ENCODE results near the gene TRAF3IP1.

The TRAF3IP1 gene

DNA sequence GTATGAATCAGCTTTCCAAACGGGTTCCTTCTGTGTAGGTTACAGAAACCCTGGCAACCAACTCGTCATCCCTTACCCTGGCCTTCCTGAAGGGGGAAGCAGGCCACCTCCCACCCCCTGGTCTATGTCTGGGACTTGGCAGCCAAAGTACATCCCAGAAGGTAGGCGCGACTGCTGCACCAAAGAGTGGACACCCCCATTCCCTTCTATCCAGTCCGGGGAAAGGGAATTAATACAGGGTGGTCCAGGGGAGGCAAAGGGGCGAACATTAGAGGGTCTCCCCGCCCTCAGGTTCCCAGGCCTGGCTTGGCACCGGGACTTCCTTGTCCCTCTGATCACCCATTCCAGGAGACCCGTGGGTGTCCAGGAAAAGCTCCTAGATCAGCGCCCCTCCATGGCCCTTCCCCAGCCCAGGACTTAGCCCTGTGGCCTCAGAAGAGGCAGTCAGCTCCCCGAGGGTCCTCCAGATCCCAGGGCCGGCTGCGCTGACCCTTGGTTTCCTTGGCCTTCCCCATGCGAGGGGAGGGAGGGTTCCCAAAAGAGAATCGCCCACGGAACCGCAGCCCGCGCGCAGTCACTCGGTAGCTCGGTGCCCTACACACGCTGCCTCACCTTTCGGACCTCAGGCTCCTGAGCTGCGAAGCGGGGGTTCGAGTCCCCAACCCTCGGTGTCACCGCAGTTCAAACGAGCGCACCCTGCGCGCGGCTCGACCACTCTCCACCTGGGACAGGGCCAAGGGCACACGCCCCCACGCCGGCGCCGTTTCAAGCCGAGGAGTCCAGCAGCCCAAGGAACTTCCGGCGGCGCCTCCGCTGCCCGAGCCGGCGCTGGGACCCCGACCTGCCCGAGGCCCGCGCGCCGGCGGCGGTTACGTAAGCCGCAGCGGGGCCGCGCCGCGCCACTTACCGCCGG lies 32.3 kb upstream of the TRAF3IP1 start, which contains the start of gene PER2:
PER2 (minus strand) TSS at position 874 of the 913 bp plus-strand sequence. CDS start 10,674 bp downstream, outside the sequence.
- DNase-seq = peak in 1 of 4 experiments; percentile 7

DNA sequence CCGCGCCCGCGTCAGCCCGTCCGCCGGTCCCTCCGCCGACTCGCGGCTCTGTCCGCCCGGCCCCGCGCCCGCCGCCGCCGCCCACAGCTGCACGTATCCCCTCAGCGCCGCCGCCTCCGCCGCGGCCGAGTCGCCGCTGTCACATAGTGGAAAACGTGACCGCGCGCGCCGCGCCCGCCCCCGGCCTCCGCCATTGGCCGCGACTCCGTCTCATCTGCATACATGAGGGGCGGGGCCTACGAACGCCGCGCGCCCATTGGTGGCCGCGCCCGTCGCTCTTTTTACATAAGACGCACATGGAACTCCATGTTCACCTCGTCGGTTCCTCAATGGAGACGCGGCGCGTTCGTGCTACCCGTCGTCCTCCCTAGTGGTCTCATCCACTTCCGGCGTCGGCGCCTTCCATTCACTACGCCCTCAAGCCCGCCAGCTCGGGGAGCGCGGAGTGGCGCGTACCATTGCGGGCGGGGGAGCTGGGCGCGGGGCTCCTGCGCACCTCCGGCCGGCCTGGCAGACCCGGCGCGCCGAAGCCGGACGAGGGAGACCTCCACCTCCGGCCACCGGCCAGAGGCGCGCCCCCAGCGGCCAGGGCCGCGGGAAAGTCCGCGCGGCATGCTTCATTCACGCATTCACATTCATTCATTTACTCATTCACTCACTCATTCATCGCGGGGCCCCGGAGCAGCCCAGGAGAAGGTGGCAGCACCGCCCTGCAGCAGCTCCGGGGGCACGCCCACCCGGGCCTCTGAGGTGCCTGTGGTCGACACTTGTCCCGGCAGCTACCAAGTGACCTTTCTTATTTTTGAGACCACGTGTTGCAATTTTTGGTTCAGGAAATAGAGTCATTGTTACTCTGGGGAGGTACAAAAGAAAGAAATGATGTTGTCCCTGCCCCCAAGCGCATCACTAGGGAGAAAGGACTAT lies 31.4 kb upstream of the TRAF3IP1 start:
- peak; percentile 91 to 97 (median 96) for DNase-seq

GRCh38 chr2:238289574-238289973 lies 30.7 kb upstream of the TRAF3IP1 start:
- no peak for DNase-seq

- DNase-seq = peak in 1 of 4 experiments; percentile 7
Observed at GRCh38 chr2:238290091-238290509, 30.2 kb upstream of the TRAF3IP1 start.

- DNase-seq = no peak
Observed at GRCh38 chr2:238290715-238291549, 29.4 kb upstream of the TRAF3IP1 start.

DNA sequence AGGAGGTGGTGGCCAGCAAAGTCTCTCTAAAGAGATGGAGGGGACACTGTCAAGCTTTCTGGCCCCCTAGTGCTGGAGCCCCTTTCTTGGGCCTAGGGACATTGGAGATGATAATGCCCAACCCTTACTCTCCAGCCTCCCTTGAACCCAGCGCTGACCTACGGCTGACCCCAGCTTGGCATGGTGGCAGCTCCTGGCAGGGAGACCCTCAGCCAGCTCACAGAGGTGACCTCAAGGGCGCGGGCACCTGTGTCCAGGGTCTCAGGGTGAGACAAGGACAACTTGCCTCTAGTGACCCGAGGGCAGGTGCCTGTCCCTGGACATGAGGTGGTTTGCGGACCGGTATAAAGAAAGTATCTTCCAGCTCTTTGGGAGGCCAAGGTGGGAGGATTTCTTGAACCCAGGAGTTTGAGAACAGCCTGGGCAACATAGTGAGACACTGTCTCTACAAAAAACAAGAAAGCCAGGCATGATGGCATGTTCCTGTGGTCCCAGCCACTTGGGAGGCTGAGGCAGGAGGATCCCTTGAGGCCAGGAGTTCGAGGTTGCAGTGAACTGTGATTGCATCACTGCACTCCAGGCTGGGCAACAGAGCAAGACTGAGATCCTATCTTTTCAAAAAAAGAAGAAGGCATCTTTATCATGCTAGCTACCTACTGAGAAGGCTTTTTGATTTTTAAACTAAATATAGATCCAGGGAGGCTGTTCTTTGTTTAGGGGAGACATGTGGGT lies 28.6 kb upstream of the TRAF3IP1 start:
- no peak for DNase-seq

DNA sequence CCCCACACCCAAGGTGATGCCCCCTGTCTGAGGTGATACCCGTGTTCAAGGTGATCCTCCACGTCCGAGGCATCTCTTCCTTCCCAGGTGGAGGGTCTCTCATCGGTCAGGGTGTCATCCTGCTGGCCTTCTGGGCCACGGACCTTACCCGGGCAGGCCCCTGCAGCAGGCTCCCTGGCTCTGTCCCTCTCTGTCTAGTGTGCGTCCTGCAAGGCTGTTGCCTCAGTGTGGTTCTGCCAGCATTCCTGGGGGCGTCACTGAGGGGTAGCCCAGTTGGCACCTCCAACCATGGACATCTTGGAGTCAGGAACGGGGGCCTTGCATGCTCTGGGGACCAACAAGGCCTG lies 26.3 kb upstream of the TRAF3IP1 start:
- no peak for DNase-seq

GRCh38 chr2:238294393-238295143 lies 25.8 kb upstream of the TRAF3IP1 start:
- DNase-seq = no peak

DNA sequence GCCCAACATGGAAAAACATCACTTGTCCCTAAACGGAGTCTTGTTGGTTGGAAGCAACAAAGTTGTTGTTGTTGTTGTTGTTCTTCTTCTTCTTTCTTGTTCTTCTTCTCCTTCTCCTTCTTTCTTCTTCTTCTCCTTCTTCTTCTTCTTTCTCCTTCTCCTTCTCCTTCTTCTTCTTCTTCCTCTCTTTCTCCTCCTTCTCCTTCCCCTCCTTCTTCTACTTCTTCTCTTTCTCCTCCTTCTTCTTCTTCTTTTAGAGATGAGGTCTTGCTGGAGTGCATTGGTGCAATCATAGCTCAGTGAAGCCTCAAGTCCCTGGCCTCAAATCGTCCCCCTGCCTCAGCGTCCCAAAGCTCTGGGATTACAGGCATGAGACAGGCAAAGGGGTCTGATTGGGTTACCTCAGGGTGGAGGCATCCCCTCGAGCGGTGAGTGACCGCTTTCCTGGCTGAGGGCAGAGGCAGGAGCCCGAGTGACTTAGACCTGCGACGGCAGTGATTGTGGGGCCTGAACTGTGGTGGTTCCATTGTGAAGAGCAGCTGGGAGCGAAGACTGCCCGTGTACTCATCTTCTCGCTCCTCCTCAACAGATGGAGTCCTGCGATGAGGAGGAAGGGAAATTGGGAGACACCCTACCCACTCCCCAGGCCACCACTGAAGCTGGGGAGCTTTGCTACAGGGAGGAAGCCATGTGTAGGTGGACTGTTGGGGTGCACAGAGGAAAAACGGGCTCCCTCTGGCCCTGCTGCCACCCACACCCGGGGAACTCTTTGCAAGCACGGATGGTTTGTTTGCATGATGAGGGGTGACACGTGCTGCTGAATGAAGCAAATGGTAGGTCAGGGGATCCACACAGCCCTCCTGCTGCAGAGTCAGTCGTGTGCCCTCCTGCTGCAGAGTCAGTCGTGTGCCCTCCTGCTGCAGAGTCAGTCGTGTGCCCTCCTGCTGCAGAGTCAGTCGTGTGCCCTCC lies 24.9 kb upstream of the TRAF3IP1 start:
- DNase-seq = no peak

DNA sequence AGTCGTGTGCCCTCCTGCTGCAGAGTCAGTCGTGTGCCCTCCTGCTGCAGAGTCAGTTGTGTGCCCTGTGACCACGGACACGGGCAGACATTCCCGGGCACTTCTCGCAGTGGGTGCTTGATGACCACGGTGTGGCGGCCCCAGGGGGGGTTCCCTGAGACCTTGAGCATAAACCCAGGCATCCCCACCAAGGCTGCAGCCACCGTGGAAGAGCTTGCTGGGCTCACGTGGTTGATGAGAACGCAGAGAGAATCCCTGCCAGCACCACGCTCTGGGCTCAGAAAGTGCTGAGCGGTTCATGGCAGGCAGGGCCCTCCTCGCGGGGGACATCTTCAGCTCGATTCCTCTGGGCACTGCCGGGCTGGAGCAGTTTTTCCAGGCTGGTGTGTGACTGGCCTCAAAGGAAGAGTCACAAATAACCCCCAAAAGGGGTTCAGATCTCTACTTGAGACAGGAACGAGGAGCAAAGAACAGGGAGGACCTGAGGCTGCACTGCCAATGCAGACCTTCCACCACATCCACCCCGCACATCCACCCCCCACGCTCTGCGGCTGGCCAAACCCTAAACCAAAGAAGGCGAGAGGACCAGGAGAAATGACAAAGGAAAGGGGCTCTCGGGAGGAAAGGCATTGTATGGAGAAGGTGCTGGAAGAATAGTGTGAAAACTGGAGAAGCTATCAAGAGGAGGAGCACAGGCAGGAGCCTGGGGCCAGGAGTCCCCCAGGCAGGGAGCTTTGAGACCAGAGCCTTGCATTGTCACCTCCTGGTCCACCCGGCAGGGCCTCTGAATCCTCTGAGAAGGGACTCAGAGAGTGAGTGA lies 23.5 kb upstream of the TRAF3IP1 start:
- DNase-seq = no peak

DNA sequence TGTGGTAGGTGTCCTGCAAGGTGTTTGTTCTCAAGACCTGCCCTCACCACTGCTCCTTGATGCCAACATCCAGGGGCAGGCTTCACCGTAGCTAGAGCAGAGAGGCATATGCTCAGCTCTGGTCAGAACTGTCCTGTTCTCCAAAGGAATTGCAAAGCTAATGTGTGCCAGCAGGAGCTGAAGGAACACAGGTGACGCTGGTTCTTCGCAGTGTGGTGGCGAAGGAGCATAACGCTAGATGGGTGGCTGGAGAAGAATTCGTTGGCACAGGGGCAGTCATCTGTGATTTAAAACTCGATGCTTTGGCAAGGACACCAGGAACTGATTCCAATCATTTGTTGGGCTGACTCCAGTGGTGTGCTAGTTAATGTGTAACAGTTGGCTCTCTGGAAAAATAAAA lies 20.5 kb upstream of the TRAF3IP1 start:
- DNase-seq = no peak

- no peak for DNase-seq
Observed at GRCh38 chr2:238302087-238302486, 18.2 kb upstream of the TRAF3IP1 start.

DNA sequence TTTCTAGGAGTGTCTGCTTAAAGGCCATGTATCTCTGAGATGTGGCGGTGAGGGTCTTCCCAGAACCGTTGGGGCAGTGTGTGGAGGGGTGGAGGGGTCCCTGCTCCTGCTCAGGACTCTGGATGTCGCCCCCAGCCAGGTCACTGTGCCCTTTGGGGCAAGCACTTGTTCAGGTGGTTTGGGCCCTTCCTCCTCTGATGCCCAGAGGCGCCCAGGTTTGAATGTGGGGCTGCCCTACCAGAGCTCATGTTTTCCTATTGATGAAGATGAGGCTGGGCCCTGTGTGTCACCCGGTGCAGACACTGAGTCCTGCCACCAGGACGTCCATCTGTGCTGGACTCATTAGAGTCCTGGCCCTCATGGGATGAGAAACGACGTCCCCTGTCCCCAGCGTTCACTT lies 17.6 kb upstream of the TRAF3IP1 start:
- DNase-seq = no peak

GRCh38 chr2:238304116-238304515 lies 16.2 kb upstream of the TRAF3IP1 start:
- no peak for DNase-seq

GRCh38 chr2:238305092-238305862 lies 15.0 kb upstream of the TRAF3IP1 start:
- DNase-seq = no peak

DNA sequence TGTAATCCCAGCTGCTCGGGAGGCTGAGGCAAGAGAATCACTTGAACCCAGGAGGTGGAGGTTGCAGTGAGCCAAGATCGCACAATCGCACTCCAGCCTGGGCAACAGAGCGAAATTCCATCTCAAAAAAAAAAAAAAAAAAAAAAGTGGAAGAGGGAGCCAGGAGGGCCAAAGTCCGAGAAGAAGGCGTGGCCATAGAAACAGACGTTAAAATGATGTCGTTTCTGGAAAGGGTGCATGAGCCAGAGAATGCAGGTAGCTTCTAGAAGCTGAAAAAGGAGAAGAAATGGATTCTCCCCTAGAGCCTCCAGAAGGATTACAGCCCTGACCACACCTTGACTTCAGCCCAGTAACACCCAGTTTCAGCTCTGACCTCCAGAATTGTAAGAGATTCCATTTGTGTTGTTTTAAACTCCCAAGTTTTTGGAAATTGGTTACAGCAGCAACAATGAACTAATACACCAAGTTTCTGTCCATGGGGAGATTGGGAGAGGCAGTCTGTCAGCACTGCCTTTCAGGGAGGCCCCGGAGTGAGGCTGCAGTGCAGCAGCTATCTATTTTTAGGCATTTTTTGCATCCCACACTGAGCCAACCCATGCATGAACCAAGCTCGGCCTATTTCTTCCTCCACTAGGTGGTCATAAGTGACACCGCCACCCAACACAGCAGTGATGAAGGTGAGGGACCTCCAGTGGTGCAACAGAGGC lies 14.2 kb upstream of the TRAF3IP1 start:
- no peak for DNase-seq

DNA sequence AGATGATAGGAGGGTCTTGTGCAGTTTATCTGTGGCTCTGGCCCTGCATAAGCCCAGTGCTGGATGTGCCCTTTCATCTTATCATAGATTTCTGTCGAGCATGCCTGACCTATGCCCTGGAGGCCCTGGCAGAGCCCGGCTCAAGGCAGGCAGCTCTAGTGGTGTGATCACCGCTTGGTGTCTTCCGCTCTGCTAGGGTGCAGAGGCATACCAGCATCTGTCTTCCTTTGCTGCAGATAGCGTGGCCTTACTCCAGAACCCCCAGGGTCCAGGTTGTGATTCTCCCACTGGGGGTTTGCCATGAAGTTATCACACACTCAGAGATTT lies 13.7 kb upstream of the TRAF3IP1 start:
- DNase-seq = no peak

GRCh38 chr2:238308177-238308576 lies 12.1 kb upstream of the TRAF3IP1 start:
- no peak for DNase-seq
